OCI-LY7 (cell line): ENCODE measurements around the gene RNF166.

Experiments used
- EZH2phosphoT487 ChIP-seq: fragments of 200-600 bp; sonication (generic); IDR thresholded peaks from 2 replicates; pipeline ENCODE4 v1.6.1; 2018; ENCODE audit warnings: low read depth, borderline replicate concordance, mild to moderate bottlenecking, mixed run types, antibody characterized with exemption, low read length, moderate library complexity, mixed read lengths
- TF ChIP-seq, protein P1 (sequence below): fragments of 200-600 bp; sonication (generic); conservative IDR thresholded peaks from 2 replicates; pipeline ENCODE4 v1.5.1; 2014; ENCODE audit warnings: mild to moderate bottlenecking, antibody characterized with exemption, low read length, moderate library complexity, mixed read lengths

GRCh38 chr16:88730632-88731607 is 24.7 kb upstream of the RNF166 start:
- TF ChIP-seq, protein P1, sequence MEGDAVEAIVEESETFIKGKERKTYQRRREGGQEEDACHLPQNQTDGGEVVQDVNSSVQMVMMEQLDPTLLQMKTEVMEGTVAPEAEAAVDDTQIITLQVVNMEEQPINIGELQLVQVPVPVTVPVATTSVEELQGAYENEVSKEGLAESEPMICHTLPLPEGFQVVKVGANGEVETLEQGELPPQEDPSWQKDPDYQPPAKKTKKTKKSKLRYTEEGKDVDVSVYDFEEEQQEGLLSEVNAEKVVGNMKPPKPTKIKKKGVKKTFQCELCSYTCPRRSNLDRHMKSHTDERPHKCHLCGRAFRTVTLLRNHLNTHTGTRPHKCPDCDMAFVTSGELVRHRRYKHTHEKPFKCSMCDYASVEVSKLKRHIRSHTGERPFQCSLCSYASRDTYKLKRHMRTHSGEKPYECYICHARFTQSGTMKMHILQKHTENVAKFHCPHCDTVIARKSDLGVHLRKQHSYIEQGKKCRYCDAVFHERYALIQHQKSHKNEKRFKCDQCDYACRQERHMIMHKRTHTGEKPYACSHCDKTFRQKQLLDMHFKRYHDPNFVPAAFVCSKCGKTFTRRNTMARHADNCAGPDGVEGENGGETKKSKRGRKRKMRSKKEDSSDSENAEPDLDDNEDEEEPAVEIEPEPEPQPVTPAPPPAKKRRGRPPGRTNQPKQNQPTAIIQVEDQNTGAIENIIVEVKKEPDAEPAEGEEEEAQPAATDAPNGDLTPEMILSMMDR = no peak
- TF ChIP-seq EZH2phosphoT487 = no peak
